ENCODE results near the gene WDR91.

Gene WDR91

GRCh38 chr7:135147899-135148721 lies 63.2 kb downstream of the WDR91 start, which contains the start of gene TMEM140:
TMEM140 (plus strand) TSS chr7:135148072; CDS start chr7:135164442, 16,370 bp downstream.
- no peak within 1 kb of the TSS for H3K27ac ChIP-seq (ENCODE audit: low read depth, low read length, severe bottlenecking)
- no peak within 1 kb of the TSS for H3K4me3 ChIP-seq (ENCODE audit: extremely low read depth, insufficient read depth, low read length, poor library complexity, severe bottlenecking)
- WGBS, 2 experiments (ENCODE audit: insufficient coverage in 2 of 2), result 89 to 94% methylated on average over 8 of the region's 13 CpGs
- H3K36me3 ChIP-seq (ENCODE audit: control insufficient read depth, insufficient read depth, low read length), result no peaks in the 10 kb centered on the region
- H3K9me3 ChIP-seq (ENCODE audit: control insufficient read depth, low read length), result no peaks in the 10 kb centered on the region
- H3K4me1 ChIP-seq (ENCODE audit: control insufficient read depth, insufficient read depth, low read length, poor library complexity, severe bottlenecking), result no peaks in the 10 kb centered on the region

- Histone ChIP-seq H3K4me3 (ENCODE audit: extremely low read depth, insufficient read depth, low read length, poor library complexity, severe bottlenecking) (no peak overlapping the region), H3K4me1 (ENCODE audit: control insufficient read depth, insufficient read depth, low read length, poor library complexity, severe bottlenecking) (no peaks in the 10 kb centered on the region), H3K36me3 (ENCODE audit: control insufficient read depth, insufficient read depth, low read length) (no peaks in the 10 kb centered on the region), H3K27ac (ENCODE audit: low read depth, low read length, severe bottlenecking) (no peak overlapping the region), H3K9me3 (ENCODE audit: control insufficient read depth, low read length) (no peaks in the 10 kb centered on the region)
- 85 to 87% methylated on average over 3 to 4 of the region's 6 CpGs for WGBS, 2 experiments (ENCODE audit: insufficient coverage in 2 of 2)
These were observed 63.9 kb downstream of the WDR91 start for GRCh38 chr7:135147341-135147898.

DNA sequence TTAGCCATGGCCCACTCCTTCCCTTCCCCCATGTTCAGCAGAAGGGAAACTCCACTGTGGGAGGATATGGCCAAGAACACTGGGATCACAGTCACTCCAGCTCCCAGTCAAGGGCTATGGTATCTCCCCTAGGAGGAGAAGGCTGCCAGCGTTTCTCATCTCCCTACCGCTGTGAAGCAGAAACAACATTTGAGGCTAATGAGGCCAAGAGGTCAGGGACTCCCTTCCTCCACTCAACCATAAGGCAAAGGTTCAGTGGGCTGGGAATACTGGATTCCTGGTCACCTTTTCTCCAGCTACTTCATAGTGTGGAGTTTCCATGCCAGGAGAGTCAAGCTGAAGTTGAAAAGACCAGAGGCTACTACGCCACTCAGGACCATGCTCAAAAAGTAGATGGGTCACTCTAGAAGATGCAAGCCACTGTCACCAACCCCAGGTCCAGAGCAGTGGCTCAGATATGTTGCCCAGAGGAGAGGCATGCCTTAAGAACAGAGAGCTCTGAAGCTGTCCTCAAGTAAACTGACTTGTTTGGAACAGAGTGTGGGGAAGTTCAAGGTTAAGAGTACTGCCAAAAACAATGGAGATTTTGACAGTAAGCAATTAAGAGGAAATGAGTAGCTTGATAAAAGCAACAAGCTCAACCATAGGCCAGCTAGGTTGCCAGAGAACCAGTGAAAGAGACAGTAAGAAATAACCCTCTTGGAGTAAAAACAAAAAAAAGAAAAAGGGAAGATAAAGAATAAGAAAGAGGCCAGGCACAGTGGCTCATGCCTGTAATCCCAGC lies 67.2 kb downstream of the WDR91 start:
- H3K4me3 ChIP-seq (ENCODE audit: extremely low read depth, insufficient read depth, low read length, poor library complexity, severe bottlenecking), result no peak overlapping the region

More for the DNA sequence above, 67.2 kb downstream of the WDR91 start:
- no peaks in the 10 kb centered on the region for H3K36me3 ChIP-seq (ENCODE audit: control insufficient read depth, insufficient read depth, low read length)
- H3K27ac ChIP-seq (ENCODE audit: low read depth, low read length, severe bottlenecking), result no peak overlapping the region
- no peaks in the 10 kb centered on the region for H3K4me1 ChIP-seq (ENCODE audit: control insufficient read depth, insufficient read depth, low read length, poor library complexity, severe bottlenecking)
- WGBS, 2 experiments (ENCODE audit: insufficient coverage in 2 of 2), result 92 to 100% methylated on average over 2 to 3 of the region's 3 CpGs
- no peaks in the 10 kb centered on the region for H3K9me3 ChIP-seq (ENCODE audit: control insufficient read depth, low read length)
